ENCODE data around the gene PLEKHG1.

- TF ChIP-seq POLR2A (IDR thresholded peaks at IDR 0.05) = no peak
- no peak for TF ChIP-seq CTCF (IDR thresholded peaks at IDR 0.05)
Observed at GRCh38 chr6:150573041-150573681, 26.5 kb upstream of the PLEKHG1 start.

Data from thyroid gland (tissue), 4 donors.